Thyroid gland (tissue), 4 donors: ENCODE measurements around the gene H1-8.

Experiments
- POLR2A ChIP-seq, 2 donors: fragments of 450-650 bp; IDR thresholded peaks; one replicate each; pipeline ENCODE4 v1.6.1; 2017; ENCODE audit warnings: antibody characterized with exemption in 2 of 2, mild to moderate bottlenecking in 2 of 2, moderate library complexity in 1 of 2
- TF ChIP-seq, protein P1 (sequence below), 6 experiments: fragments of 200-600 bp in 3 of 6; fragments of 450-650 bp in 3 of 6; sonication (generic) in 3 of 6; IDR thresholded peaks; one replicate each; pipeline ENCODE4 v1.5.1; 2016 to 2019; ENCODE audit warnings: antibody characterized with exemption in 6 of 6, mild to moderate bottlenecking in 2 of 6, inconsistent platforms in 1 of 6, moderate library complexity in 1 of 6

DNA sequence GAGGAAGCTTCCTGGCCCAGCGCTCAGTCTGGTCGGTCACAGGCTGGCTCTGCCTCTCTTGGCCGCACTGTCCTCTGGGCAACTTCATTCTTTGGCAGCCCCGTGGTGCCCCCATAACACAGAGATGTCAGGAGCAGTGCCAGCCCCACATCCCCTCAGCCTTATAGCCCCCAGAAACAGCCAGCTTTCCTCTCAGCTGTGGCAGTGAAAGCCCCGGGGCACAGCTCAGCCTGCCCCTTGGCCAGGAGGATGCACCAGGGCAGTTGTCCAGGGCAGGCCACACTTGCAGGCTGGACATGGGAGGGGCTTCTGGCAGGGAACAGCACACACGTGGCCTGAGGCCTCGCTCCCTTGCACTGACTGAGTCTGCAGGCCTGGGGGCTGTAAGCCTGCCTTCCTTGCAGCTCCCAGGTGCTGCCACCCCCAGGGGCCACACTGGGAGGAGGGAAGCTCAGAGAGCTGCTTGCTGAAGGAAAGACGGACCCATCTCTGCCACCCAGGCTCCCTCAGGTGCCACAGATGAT is 24.9 kb upstream of the H1-8 start:
- TF ChIP-seq, protein P1, sequence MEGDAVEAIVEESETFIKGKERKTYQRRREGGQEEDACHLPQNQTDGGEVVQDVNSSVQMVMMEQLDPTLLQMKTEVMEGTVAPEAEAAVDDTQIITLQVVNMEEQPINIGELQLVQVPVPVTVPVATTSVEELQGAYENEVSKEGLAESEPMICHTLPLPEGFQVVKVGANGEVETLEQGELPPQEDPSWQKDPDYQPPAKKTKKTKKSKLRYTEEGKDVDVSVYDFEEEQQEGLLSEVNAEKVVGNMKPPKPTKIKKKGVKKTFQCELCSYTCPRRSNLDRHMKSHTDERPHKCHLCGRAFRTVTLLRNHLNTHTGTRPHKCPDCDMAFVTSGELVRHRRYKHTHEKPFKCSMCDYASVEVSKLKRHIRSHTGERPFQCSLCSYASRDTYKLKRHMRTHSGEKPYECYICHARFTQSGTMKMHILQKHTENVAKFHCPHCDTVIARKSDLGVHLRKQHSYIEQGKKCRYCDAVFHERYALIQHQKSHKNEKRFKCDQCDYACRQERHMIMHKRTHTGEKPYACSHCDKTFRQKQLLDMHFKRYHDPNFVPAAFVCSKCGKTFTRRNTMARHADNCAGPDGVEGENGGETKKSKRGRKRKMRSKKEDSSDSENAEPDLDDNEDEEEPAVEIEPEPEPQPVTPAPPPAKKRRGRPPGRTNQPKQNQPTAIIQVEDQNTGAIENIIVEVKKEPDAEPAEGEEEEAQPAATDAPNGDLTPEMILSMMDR (IDR thresholded peaks at IDR 0.05) = no peak
- no peak for TF ChIP-seq POLR2A (IDR thresholded peaks at IDR 0.05)
